HepG2 (cell line): ENCODE data around the gene TTC28. TPM values are rescaled to one million over a fixed set of nuclear protein-coding genes. Genes with fewer than 3 reads are reported as not detected.

ENCODE experiments used
- ATAC-seq: fragments of 200-7000 bp; cut with Tn5 transposase; 3 replicates; pipeline ENCODE4 v1.9.1; 2020; ENCODE audit warnings: mild to moderate bottlenecking, moderate library complexity
- BruUV-seq: library from RNA; stranded (reverse); fragments of 400-500 nt; replicated peaks from 2 replicates; lab custom pipeline; 2021; lab: Mats Ljungman, UMichigan
- CTCF ChIA-PET: fragments of 300-600 bp; formaldehyde crosslinking; extraction: SDS; loops from one replicate; lab custom pipeline; 2021; ENCODE audit warnings: low total read pairs, inconsistent platforms, low intra/inter-chr PET ratio; lab: Yijun Ruan, JAX
- POLR2A ChIA-PET: fragments of 350-600 bp; sonication (Branson Sonifier 250); formaldehyde crosslinking; loops from one replicate; lab custom pipeline; 2020; ENCODE audit warnings: antibody characterized with exemption, inconsistent platforms; lab: Yijun Ruan, JAX
- DNase-seq: peaks from one replicate; pipeline ENCODE4 v3.0.0-alpha.2; 2015; ENCODE audit warnings: low spot score
- FAIRE-seq: peaks from 3 replicates; lab custom pipeline; 2011; peaks lifted over from hg19 to GRCh38; lab: Jason Lieb, UNC
- H2AFZ ChIP-seq: one replicate; pipeline ENCODE4 v1.6.1; 2011; ENCODE audit warnings: low read length, inconsistent platforms
- H3K27ac ChIP-seq: fragments of 300-600 bp; 3 replicates; pipeline ENCODE4 v1.8.0; 2011; ENCODE audit warnings: mixed run types, mild to moderate bottlenecking, mixed read lengths, low read length, inconsistent platforms; ENCODE audit not compliant: insufficient read depth; ENCODE audit errors: extremely low read length
- H3K27me3 ChIP-seq, 2 experiments: fragments of 200-600 bp in 1 of 2; 2 replicates in 1 of 2; 3 replicates in 1 of 2; pipeline versions ENCODE4 v1.6.0 to v1.8.0; 2011; ENCODE audit warnings: low read length in 2 of 2, mild to moderate bottlenecking in 2 of 2, moderate library complexity in 2 of 2, inconsistent platforms in 1 of 2; ENCODE audit not compliant: insufficient read depth in 2 of 2, control insufficient read depth in 1 of 2
- H3K36me3 ChIP-seq, 2 experiments: fragments of 200-600 bp in 1 of 2; replicated peaks in 1 of 2; 2 replicates in 1 of 2; 3 replicates in 1 of 2; pipeline versions ENCODE4 v1.5.1 to v1.8.0; 2011; ENCODE audit warnings: low read length in 2 of 2, inconsistent platforms in 1 of 2; ENCODE audit not compliant: insufficient read depth in 2 of 2, control insufficient read depth in 1 of 2
- H3K4me1 ChIP-seq: 2 replicates; pipeline ENCODE4 v1.5.1; 2012; ENCODE audit warnings: low read length, inconsistent platforms; ENCODE audit not compliant: insufficient read depth
- H3K4me2 ChIP-seq: 2 replicates; pipeline ENCODE4 v1.6.0; 2011; ENCODE audit warnings: low read depth, low read length, inconsistent platforms
- H3K4me3 ChIP-seq, 3 experiments: fragments of 200-600 bp in 1 of 3; sonication (generic), shearing (Covaris generic) in 1 of 3; replicated peaks in 1 of 3; 2 replicates each; pipeline ENCODE4 v1.5.1; 2011 to 2016; ENCODE audit warnings: low read length in 3 of 3, inconsistent platforms in 2 of 3, low read depth in 2 of 3, mild to moderate bottlenecking in 2 of 3, control low read depth in 1 of 3, mixed read lengths in 1 of 3; ENCODE audit not compliant: insufficient read depth in 1 of 3
- H3K79me2 ChIP-seq: one replicate; pipeline ENCODE4 v1.6.1; 2011; ENCODE audit warnings: low read length, inconsistent platforms; ENCODE audit not compliant: insufficient read depth
- H3K9ac ChIP-seq: 2 replicates; pipeline ENCODE4 v1.6.0; 2011; ENCODE audit warnings: mild to moderate bottlenecking, low read depth, low read length, inconsistent platforms; ENCODE audit not compliant: insufficient read depth
- H3K9me3 ChIP-seq: 2 replicates; pipeline ENCODE4 v1.5.1; 2012; ENCODE audit warnings: mild to moderate bottlenecking, low read length
- H4K20me1 ChIP-seq: 2 replicates; pipeline ENCODE4 v1.6.0; 2011; ENCODE audit warnings: inconsistent platforms, mild to moderate bottlenecking, low read length, moderate library complexity; ENCODE audit not compliant: insufficient read depth
- ATF7-NPFF ChIP-seq: sonication (generic); formaldehyde crosslinking; IDR thresholded peaks from 2 replicates; pipeline ENCODE4 v1.8.1; 2023; ENCODE audit warnings: mild to moderate bottlenecking, low read depth, missing genetic modification reagents, moderate library complexity
- CENPX ChIP-seq: sonication (generic); formaldehyde crosslinking; IDR thresholded peaks from 2 replicates; pipeline ENCODE4 v1.9.0; 2021; ENCODE audit warnings: mild to moderate bottlenecking, missing genetic modification reagents, moderate library complexity
- CREM ChIP-seq, 2 experiments: sonication (generic) in 1 of 2; formaldehyde crosslinking in 1 of 2; IDR thresholded peaks; 2 replicates each; pipeline versions ENCODE4 v1.4.0 to v1.6.1; 2016 to 2020; ENCODE audit warnings: antibody characterized with exemption in 1 of 2, mild to moderate bottlenecking in 1 of 2, missing genetic modification reagents in 1 of 2
- DNMT1 ChIP-seq: sonication (generic); formaldehyde crosslinking; IDR thresholded peaks from 2 replicates; pipeline ENCODE4 v1.5.1; 2020; ENCODE audit warnings: mild to moderate bottlenecking, missing genetic modification reagents
- EZH2 ChIP-seq: conservative IDR thresholded peaks from 2 replicates; pipeline ENCODE4 v1.6.1; 2012; ENCODE audit warnings: mild to moderate bottlenecking, low read depth, low read length, moderate library complexity
- MEIS2 ChIP-seq: sonication (generic); formaldehyde crosslinking; IDR thresholded peaks from 2 replicates; pipeline ENCODE4 v1.9.0; 2021; ENCODE audit warnings: mild to moderate bottlenecking, missing genetic modification reagents
- NFE2 ChIP-seq: sonication (generic); formaldehyde crosslinking; IDR thresholded peaks from 2 replicates; pipeline ENCODE4 v1.4.0; 2020; ENCODE audit warnings: missing genetic modification reagents
- ZNF33B ChIP-seq: sonication (generic); formaldehyde crosslinking; IDR thresholded peaks from 2 replicates; pipeline ENCODE4 v1.5.1; 2020; ENCODE audit warnings: mild to moderate bottlenecking, missing genetic modification reagents
- ZSCAN29 ChIP-seq: sonication (generic); formaldehyde crosslinking; conservative IDR thresholded peaks from 2 replicates; pipeline ENCODE4 v1.4.0; 2020; ENCODE audit warnings: mild to moderate bottlenecking, missing genetic modification reagents
- WGBS: methylation state at CpG from one replicate; pipeline ENCODE4 v1.1.6; 2017; ENCODE audit warnings: low lambda C conversion rate; 5-methylcytosine and 5-hydroxymethylcytosine counted together
- in situ Hi-C: cut with HindIII; loops from 2 replicates; pipeline ENCODE4 v1.10.0; 2017; ENCODE audit warnings: low pct_unique_long_range_greater_than_20kb; ENCODE audit not compliant: extremely low pct_ligation_motif_present
- intact Hi-C: fragments of 100-400 bp; cut with micrococcal nuclease; formaldehyde crosslinking; loops from one replicate; pipeline ENCODE4 v1.10.0; 2022; ENCODE audit not compliant: unreplicated experiment
- polyA plus RNA-seq, 8 experiments: library from polyadenylated mRNA; depleted of rRNA in 3 of 8; stranded (reverse) in 7 of 8; unstranded in 1 of 8; fragments of >200 nt; fragmentation: Illumina TruSeq in 4 of 8; extraction: Trizol in 4 of 8; gene quantifications; 2 replicates each; pipeline versions ENCODE4 v1.2.1 to v1.2.3, GENCODE V29; 2011 to 2016; ENCODE audit warnings: low read depth in 4 of 8, missing spikeins in 1 of 8, mixed read lengths in 1 of 8; ENCODE audit not compliant: insufficient read depth in 1 of 8
- total RNA-seq, 5 experiments: library from RNA; depleted of rRNA; stranded (reverse); fragments of >200 nt; fragmentation: Illumina TruSeq; extraction: Trizol; gene quantifications; 2 replicates each; pipeline ENCODE4 v1.2.3, GENCODE V29; 2016; ENCODE audit warnings: low read depth in 1 of 5
- TF ChIP-seq, protein P1 (sequence below): sonication (generic); formaldehyde crosslinking; IDR thresholded peaks from 2 replicates; pipeline ENCODE4 v1.9.0; 2021; ENCODE audit warnings: missing genetic modification reagents, borderline replicate concordance

TTC28 gene
- total and polyA plus RNA-seq, 2 of the 13 experiments (the other 11 are each of a cell fraction or from before 2014, with no cell fraction given), result 4.2 to 13.1 TPM

GRCh38 chr22:27970596-27971220, 708.9 kb downstream of the TTC28 start:
- TF ChIP-seq ATF7-NPFF (CRISPR knock-in tag) (no peak), MEIS2 (CRISPR knock-in tag) (no peak), EZH2 (no peak), ZNF33B (no peak), ZSCAN29 (CRISPR knock-in tag) (no peak), CREM (IDR thresholded peaks at IDR 0.05) (no peak), CREM (CRISPR knock-in tag; IDR thresholded peaks at IDR 0.05) (no peak), DNMT1 (CRISPR knock-in tag) (no peak), CENPX (CRISPR knock-in tag) (no peak), NFE2 (CRISPR knock-in tag) (no peak)
- TF ChIP-seq, protein P1, sequence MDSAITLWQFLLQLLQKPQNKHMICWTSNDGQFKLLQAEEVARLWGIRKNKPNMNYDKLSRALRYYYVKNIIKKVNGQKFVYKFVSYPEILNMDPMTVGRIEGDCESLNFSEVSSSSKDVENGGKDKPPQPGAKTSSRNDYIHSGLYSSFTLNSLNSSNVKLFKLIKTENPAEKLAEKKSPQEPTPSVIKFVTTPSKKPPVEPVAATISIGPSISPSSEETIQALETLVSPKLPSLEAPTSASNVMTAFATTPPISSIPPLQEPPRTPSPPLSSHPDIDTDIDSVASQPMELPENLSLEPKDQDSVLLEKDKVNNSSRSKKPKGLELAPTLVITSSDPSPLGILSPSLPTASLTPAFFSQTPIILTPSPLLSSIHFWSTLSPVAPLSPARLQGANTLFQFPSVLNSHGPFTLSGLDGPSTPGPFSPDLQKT (CRISPR knock-in tag), result no peak
- POLR2A ChIA-PET, result no interaction called here
- no peaks in the 10 kb centered on the region for H4K20me1 ChIP-seq

More at GRCh38 chr22:27970596-27971220, 708.9 kb downstream of the TTC28 start:
- in situ Hi-C loops, result no loop called here
- Histone ChIP-seq H3K4me3 (no peak overlapping the region), H3K79me2 (no peaks in the 10 kb centered on the region), H3K27ac (no peak overlapping the region), H3K4me2 (no peak overlapping the region), H3K4me1 (no peaks in the 10 kb centered on the region), H2AFZ (no peak overlapping the region), H3K9ac (no peak overlapping the region), H3K9me3 (peaks cover 6% of the 10 kb centered on the region), H3K36me3 (peaks cover 0 to 5% of the 10 kb centered on the region in 2 experiments; a peak in 2 of 5 replicates), H3K27me3 (no peaks in the 10 kb centered on the region)
- no peak for ATAC-seq
- FAIRE-seq, result no peak
- CTCF ChIA-PET, result no interaction called here
- 97% methylated on average over 1 of the region's 1 CpG for WGBS
- no peak for DNase-seq
- intact Hi-C loops, result loop anchor here (10.0 kb wide), 1 partner anchor 56 kb away; the partner anchor contains the start of gene PITPNB
- BruUV-seq, result no TSS peak
